ENCODE results near the gene SLC25A10.

Gene SLC25A10

GRCh38 chr17:81740395-81740961 is 28.4 kb downstream of the SLC25A10 start:
- Histone ChIP-seq H3K4me1 (no peaks in the 10 kb centered on the region), H3K27me3 (ENCODE audit: control insufficient read depth, insufficient read depth, low read length) (no peaks in the 10 kb centered on the region), H3K27ac (no peak overlapping the region), H3K4me2 (ENCODE audit: low read length) (no peak overlapping the region), H3K9ac (no peak overlapping the region), H3K9me3 (ENCODE audit: control insufficient read depth, low read length) (no peaks in the 10 kb centered on the region), H3K36me3 (ENCODE audit: control insufficient read depth, insufficient read depth, low read length) (no peaks in the 10 kb centered on the region), H3K4me3 (ENCODE audit: low read depth, low read length) (no peak overlapping the region), H3K79me2 (no peaks in the 10 kb centered on the region), H2AFZ (no peak overlapping the region)
- TF ChIP-seq, protein P1, sequence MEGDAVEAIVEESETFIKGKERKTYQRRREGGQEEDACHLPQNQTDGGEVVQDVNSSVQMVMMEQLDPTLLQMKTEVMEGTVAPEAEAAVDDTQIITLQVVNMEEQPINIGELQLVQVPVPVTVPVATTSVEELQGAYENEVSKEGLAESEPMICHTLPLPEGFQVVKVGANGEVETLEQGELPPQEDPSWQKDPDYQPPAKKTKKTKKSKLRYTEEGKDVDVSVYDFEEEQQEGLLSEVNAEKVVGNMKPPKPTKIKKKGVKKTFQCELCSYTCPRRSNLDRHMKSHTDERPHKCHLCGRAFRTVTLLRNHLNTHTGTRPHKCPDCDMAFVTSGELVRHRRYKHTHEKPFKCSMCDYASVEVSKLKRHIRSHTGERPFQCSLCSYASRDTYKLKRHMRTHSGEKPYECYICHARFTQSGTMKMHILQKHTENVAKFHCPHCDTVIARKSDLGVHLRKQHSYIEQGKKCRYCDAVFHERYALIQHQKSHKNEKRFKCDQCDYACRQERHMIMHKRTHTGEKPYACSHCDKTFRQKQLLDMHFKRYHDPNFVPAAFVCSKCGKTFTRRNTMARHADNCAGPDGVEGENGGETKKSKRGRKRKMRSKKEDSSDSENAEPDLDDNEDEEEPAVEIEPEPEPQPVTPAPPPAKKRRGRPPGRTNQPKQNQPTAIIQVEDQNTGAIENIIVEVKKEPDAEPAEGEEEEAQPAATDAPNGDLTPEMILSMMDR (IDR thresholded peaks at IDR 0.05): no peak

GRCh38 chr17:81741049-81741593 is 29.0 kb downstream of the SLC25A10 start:
- Histone ChIP-seq H3K27me3 (ENCODE audit: control insufficient read depth, insufficient read depth, low read length) (no peaks in the 10 kb centered on the region), H3K4me2 (ENCODE audit: low read length) (no peak overlapping the region), H3K79me2 (no peaks in the 10 kb centered on the region), H3K4me3 (ENCODE audit: low read depth, low read length) (no peak overlapping the region), H3K9me3 (ENCODE audit: control insufficient read depth, low read length) (no peaks in the 10 kb centered on the region), H3K9ac (no peak overlapping the region), H2AFZ (no peak overlapping the region), H3K36me3 (ENCODE audit: control insufficient read depth, insufficient read depth, low read length) (no peaks in the 10 kb centered on the region), H3K27ac (no peak overlapping the region), H3K4me1 (no peaks in the 10 kb centered on the region)
- TF ChIP-seq, protein P1 (IDR thresholded peaks at IDR 0.05): no peak

DNA sequence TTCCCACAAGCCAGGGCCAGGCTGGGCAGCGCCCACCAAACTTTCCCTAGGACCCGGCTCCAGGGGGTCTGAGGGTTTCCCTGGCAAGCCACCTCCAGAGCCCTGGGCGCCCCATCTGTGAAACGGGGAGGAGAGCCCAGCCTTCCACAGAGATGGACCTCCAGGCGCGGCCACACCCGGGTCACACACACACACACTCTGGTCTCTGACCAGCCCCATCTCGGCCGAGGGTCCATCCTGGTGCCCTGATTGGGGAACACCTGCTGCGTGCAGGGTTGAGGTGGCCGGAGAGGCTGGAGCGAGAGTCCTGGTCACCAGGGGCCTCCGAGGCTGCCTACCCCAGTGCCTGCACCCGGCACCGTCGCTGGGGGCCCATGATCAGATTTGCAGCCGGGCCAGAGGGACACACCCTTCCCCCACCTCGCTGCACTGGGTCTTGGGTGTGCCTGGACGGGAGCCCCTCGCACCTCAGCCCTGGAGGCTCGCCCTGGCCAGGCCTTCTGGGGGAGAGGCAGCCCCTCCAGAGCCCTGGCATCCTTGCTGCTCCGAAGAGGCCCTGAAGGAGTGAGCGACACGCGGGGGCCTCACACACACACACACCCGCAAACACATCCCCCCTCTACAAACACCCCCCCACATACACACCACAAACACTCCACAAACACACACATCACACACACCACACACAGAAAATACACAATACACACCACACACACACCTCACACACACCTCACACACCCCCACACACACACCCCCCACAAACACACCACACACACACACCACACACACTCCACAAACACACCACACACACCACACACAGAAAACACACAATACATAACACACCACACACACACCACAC is 29.7 kb downstream of the SLC25A10 start:
- no peak overlapping the region for H3K4me3 ChIP-seq (ENCODE audit: low read depth, low read length)
- H3K36me3 ChIP-seq (ENCODE audit: control insufficient read depth, insufficient read depth, low read length): no peaks in the 10 kb centered on the region
- H3K79me2 ChIP-seq: no peaks in the 10 kb centered on the region
- no peaks in the 10 kb centered on the region for H3K27me3 ChIP-seq (ENCODE audit: control insufficient read depth, insufficient read depth, low read length)
- H3K4me2 ChIP-seq (ENCODE audit: low read length): no peak overlapping the region
- H2AFZ ChIP-seq: no peak overlapping the region
- H3K4me1 ChIP-seq: no peaks in the 10 kb centered on the region
- no peaks in the 10 kb centered on the region for H3K9me3 ChIP-seq (ENCODE audit: control insufficient read depth, low read length)
- H3K9ac ChIP-seq: no peak overlapping the region
- TF ChIP-seq, protein P1 (IDR thresholded peaks at IDR 0.05): no peak
- no peak overlapping the region for H3K27ac ChIP-seq

All from parathyroid adenoma (tissue), 2 donors.